Kidney (tissue), 14 donors: ENCODE data around the gene ZNF681. TPM values are rescaled to one million over a fixed set of nuclear protein-coding genes. Genes with fewer than 3 reads are reported as not detected.

ENCODE experiments used
- DNase-seq, 5 donors: peaks; one replicate each; pipeline ENCODE4 v3.0.0-alpha.2; 2013 to 2020
- FAIRE-seq: peaks from 2 replicates; lab custom pipeline; 2012; peaks lifted over from hg19 to GRCh38; lab: Jason Lieb, UNC
- H3K27ac ChIP-seq, 2 donors: one replicate each; pipeline ENCODE4 v1.7.0; 2013; ENCODE audit warnings: low read depth in 2 of 2, low read length in 2 of 2, inconsistent platforms in 1 of 2
- H3K27me3 ChIP-seq: one replicate; pipeline ENCODE4 v1.7.1; 2013; ENCODE audit warnings: low read length, inconsistent platforms; ENCODE audit not compliant: control insufficient read depth, insufficient read depth
- H3K36me3 ChIP-seq, 3 donors: one replicate each; pipeline versions ENCODE4 v1.7.0 to v1.7.1; 2013; ENCODE audit warnings: low read length in 3 of 3, control low read depth in 1 of 3, inconsistent platforms in 1 of 3; ENCODE audit not compliant: insufficient read depth in 3 of 3, control insufficient read depth in 2 of 3
- H3K4me1 ChIP-seq, 3 donors: one replicate each; pipeline versions ENCODE4 v1.7.0 to v1.7.1; 2013; ENCODE audit warnings: low read length in 3 of 3, inconsistent platforms in 1 of 3, low read depth in 1 of 3; ENCODE audit not compliant: control insufficient read depth in 2 of 3, insufficient read depth in 2 of 3
- H3K4me3 ChIP-seq, 3 donors: one replicate each; pipeline versions ENCODE4 v1.7.0 to v1.8.1; 2013; ENCODE audit warnings: low read length in 3 of 3, control low read depth in 1 of 3, inconsistent platforms in 1 of 3
- H3K9ac ChIP-seq, 3 donors: one replicate each; pipeline versions ENCODE4 v1.7.0 to v1.7.1; 2013; ENCODE audit warnings: low read length in 3 of 3, control low read depth in 1 of 3, inconsistent platforms in 1 of 3
- H3K9me3 ChIP-seq, 3 donors: one replicate each; pipeline versions ENCODE4 v1.7.0 to v1.7.1; 2013; ENCODE audit warnings: low read length in 3 of 3, control low read depth in 1 of 3, inconsistent platforms in 1 of 3; ENCODE audit not compliant: control insufficient read depth in 2 of 3, insufficient read depth in 1 of 3
- intact Hi-C: fragments of 100-400 bp; cut with DNase I; formaldehyde crosslinking; loops from one replicate; pipeline ENCODE4 v1.11.1; 2022
- polyA plus RNA-seq: library from polyadenylated mRNA; stranded (reverse); fragments of 350-450 nt; fragmentation: Illumina TruSeq; extraction: RNeasy Lipid Tissue Mini Kit (QIAGEN cat#74804); gene quantifications from one replicate; pipeline ENCODE4 v1.2.3, GENCODE V29; 2014; ENCODE audit warnings: low read depth, low replicate concordance; ENCODE audit not compliant: insufficient read depth
- total RNA-seq: library from RNA; stranded (reverse); fragmentation: NEBNext Ultra II Directional; extraction: Animal tissue kit (Norgen Biotek cat#: 25700); gene quantifications from one replicate; pipeline ENCODE4 v1.2.1, GENCODE V29; 2021
- TF ChIP-seq, protein P1 (sequence below): IDR thresholded peaks from 3 replicates; pipeline ENCODE4 v1.5.1; 2012; ENCODE audit warnings: mild to moderate bottlenecking, moderate library complexity, borderline replicate concordance; ENCODE audit not compliant: insufficient read depth; ENCODE audit errors: extremely low read depth
- donor health status: control.
- donor health status: control.
- donor health status: control.
- donor health status: control.
- donor health status: control.
- donor health status: DM: yes; HTN: yes; CAD: no.
- donor health status: Normal renal cell carcinoma (clear cell type).

The ZNF681 gene
- total and polyA plus RNA-seq, 2 donors from 2014 or later: 0.30 to 3.1 TPM

GRCh38 chr19:23776507-23777205 lies 18.0 kb upstream of the ZNF681 start:
- Histone ChIP-seq H3K9ac (no peak overlapping the region), H3K27me3 (no peaks in the 10 kb centered on the region), H3K36me3 (peaks cover 5 to 13% (median 7%) of the 10 kb centered on the region in 3 donors), H3K27ac (no peak overlapping the region), H3K4me1 (no peaks in the 10 kb centered on the region), H3K4me3 (no peak overlapping the region), H3K9me3 (no peaks in the 10 kb centered on the region)
- intact Hi-C loops: no loop called here
- TF ChIP-seq, protein P1, sequence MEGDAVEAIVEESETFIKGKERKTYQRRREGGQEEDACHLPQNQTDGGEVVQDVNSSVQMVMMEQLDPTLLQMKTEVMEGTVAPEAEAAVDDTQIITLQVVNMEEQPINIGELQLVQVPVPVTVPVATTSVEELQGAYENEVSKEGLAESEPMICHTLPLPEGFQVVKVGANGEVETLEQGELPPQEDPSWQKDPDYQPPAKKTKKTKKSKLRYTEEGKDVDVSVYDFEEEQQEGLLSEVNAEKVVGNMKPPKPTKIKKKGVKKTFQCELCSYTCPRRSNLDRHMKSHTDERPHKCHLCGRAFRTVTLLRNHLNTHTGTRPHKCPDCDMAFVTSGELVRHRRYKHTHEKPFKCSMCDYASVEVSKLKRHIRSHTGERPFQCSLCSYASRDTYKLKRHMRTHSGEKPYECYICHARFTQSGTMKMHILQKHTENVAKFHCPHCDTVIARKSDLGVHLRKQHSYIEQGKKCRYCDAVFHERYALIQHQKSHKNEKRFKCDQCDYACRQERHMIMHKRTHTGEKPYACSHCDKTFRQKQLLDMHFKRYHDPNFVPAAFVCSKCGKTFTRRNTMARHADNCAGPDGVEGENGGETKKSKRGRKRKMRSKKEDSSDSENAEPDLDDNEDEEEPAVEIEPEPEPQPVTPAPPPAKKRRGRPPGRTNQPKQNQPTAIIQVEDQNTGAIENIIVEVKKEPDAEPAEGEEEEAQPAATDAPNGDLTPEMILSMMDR: no peak
- no peak for DNase-seq
- FAIRE-seq: no peak

DNA sequence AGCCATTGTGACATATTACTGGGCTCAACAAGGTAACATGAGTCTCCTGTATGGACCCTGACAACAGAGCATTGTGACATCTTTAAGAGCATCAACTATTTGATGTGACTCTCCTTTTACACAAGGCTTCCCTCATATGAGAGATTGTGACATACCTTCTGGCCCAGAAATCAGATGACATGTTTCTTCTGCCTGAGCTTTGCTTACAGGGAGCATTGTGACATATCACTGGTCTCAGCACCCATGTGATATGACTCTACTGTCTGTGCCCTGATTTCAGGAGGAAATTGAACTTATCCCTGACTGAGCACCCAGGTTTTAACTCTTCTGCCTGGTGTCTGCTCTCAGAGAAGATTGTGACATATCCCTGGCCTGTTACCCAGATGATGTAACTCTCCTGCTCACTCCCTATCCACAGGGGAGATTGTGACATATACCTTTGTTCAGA lies 15.9 kb upstream of the ZNF681 start:
- no peak overlapping the region for H3K27ac ChIP-seq
- H3K4me1 ChIP-seq: no peaks in the 10 kb centered on the region
- H3K4me3 ChIP-seq: no peak overlapping the region
- intact Hi-C loops: no loop called here
- no peaks in the 10 kb centered on the region for H3K9me3 ChIP-seq
- H3K27me3 ChIP-seq: no peaks in the 10 kb centered on the region
- peaks cover under 1 to 15% (median 7%) of the 10 kb centered on the region in 3 donors for H3K36me3 ChIP-seq
- TF ChIP-seq, protein P1: no peak
- H3K9ac ChIP-seq: no peak overlapping the region
- no peak for FAIRE-seq
- DNase-seq: no peak

GRCh38 chr19:23774106-23774505 lies 15.4 kb upstream of the ZNF681 start:
- intact Hi-C loops: no loop called here
- no peak for DNase-seq
- no peak overlapping the region for H3K27ac ChIP-seq
- no peaks in the 10 kb centered on the region for H3K27me3 ChIP-seq
- no peak overlapping the region for H3K9ac ChIP-seq
- no peaks in the 10 kb centered on the region for H3K4me1 ChIP-seq
- no peak for FAIRE-seq
- H3K9me3 ChIP-seq: no peaks in the 10 kb centered on the region
- TF ChIP-seq, protein P1: no peak
- no peak overlapping the region for H3K4me3 ChIP-seq
- H3K36me3 ChIP-seq: peaks cover 0 to 15% (median 7%) of the 10 kb centered on the region in 3 donors
